GM20431 (cell line): ENCODE data around the gene ACOXL.

Experiments
- in situ Hi-C: fragments of 300-500 bp; cut with MseI, MboI; formaldehyde crosslinking; loops from one replicate; pipeline ENCODE4 v1.15.0; 2020; ENCODE audit warnings: low sequenced_read_pairs; ENCODE audit not compliant: unreplicated experiment

Gene ACOXL

GRCh38 chr2:111116843-111117597 is 384.6 kb downstream of the ACOXL start:
- in situ Hi-C loops, result no loop called here

- in situ Hi-C loops, result no loop called here
Measured at GRCh38 chr2:111117598-111118480, 385.5 kb downstream of the ACOXL start.

GRCh38 chr2:111118481-111118980 is 386.2 kb downstream of the ACOXL start:
- in situ Hi-C loops, result no loop called here

- in situ Hi-C loops, result no loop called here
Measured at GRCh38 chr2:111118981-111119821, 386.8 kb downstream of the ACOXL start.

- in situ Hi-C loops, result no loop called here
Measured at GRCh38 chr2:111119822-111120252, 387.5 kb downstream of the ACOXL start.

GRCh38 chr2:111120253-111121027 is 388.1 kb downstream of the ACOXL start, which contains the start of gene BCL2L11:
BCL2L11 (plus strand) TSS chr2:111120914; CDS start chr2:111123746, 2,832 bp downstream.
- in situ Hi-C loops, result no loop called here

GRCh38 chr2:111121028-111121827 is 388.9 kb downstream of the ACOXL start:
- in situ Hi-C loops, result no loop called here

- in situ Hi-C loops, result no loop called here
Measured at GRCh38 chr2:111121828-111122630, 389.7 kb downstream of the ACOXL start.

- in situ Hi-C loops, result no loop called here
Measured at GRCh38 chr2:111122631-111123421, 390.5 kb downstream of the ACOXL start.

- in situ Hi-C loops, result no loop called here
Measured at GRCh38 chr2:111123751-111124150, 391.4 kb downstream of the ACOXL start.

- in situ Hi-C loops, result no loop called here
Measured at GRCh38 chr2:111126581-111126980, 394.2 kb downstream of the ACOXL start.

- in situ Hi-C loops, result no loop called here
Measured at GRCh38 chr2:111127351-111127750, 395.0 kb downstream of the ACOXL start.

GRCh38 chr2:111128096-111128495 is 395.7 kb downstream of the ACOXL start:
- in situ Hi-C loops, result no loop called here

GRCh38 chr2:111133603-111134002 is 401.2 kb downstream of the ACOXL start:
- in situ Hi-C loops, result no loop called here

- in situ Hi-C loops, result no loop called here
Measured at GRCh38 chr2:111134055-111134454, 401.7 kb downstream of the ACOXL start.

- in situ Hi-C loops, result no loop called here
Measured at GRCh38 chr2:111135237-111135909, 403.0 kb downstream of the ACOXL start.
